GM13977 (cell line): Measurements from ENCODE around the gene SNX15.

ENCODE experiments used
- DNase-seq: peaks from one replicate; pipeline ENCODE4 v3.0.0; 2012; ENCODE audit warnings: low spot score
- in situ Hi-C: fragments of 300-500 bp; cut with MboI; formaldehyde crosslinking; loops from one replicate; pipeline ENCODE4 v1.12.0; 2022; ENCODE audit warnings: low sequenced_read_pairs, low pct_unique_long_range_greater_than_20kb, mixed read lengths, inconsistent platforms; ENCODE audit not compliant: unreplicated experiment
- TF ChIP-seq, protein P1 (sequence below): IDR thresholded peaks from 2 replicates; pipeline ENCODE4 v1.5.1; 2012; ENCODE audit warnings: mild to moderate bottlenecking, control low read depth; ENCODE audit not compliant: insufficient read depth; ENCODE audit errors: extremely low read depth, missing control alignments

The SNX15 gene

GRCh38 chr11:65034423-65034822 lies 7.2 kb downstream of the SNX15 start:
- in situ Hi-C loops: no loop called here
- DNase-seq: no peak
- TF ChIP-seq, protein P1, sequence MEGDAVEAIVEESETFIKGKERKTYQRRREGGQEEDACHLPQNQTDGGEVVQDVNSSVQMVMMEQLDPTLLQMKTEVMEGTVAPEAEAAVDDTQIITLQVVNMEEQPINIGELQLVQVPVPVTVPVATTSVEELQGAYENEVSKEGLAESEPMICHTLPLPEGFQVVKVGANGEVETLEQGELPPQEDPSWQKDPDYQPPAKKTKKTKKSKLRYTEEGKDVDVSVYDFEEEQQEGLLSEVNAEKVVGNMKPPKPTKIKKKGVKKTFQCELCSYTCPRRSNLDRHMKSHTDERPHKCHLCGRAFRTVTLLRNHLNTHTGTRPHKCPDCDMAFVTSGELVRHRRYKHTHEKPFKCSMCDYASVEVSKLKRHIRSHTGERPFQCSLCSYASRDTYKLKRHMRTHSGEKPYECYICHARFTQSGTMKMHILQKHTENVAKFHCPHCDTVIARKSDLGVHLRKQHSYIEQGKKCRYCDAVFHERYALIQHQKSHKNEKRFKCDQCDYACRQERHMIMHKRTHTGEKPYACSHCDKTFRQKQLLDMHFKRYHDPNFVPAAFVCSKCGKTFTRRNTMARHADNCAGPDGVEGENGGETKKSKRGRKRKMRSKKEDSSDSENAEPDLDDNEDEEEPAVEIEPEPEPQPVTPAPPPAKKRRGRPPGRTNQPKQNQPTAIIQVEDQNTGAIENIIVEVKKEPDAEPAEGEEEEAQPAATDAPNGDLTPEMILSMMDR: no peak

DNA sequence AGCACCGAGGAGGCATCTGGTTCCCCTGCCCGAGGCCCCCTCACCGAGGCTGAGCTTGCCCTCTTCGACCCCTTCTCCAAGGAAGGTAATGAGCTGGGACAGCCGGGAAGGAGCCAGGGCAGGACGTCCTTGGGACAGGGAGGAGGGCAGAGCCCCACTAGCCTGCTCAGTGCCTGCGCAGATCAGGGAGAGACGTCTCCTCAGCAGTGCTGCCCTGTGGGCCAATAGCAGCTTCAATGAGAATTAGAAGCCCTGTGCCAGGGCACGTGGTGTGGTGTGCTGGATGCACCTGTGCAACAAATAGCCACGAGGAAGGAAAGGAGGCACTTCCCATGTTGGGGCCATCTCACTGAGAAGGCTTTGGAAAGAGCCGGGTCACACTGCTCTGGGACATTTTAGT lies 8.3 kb downstream of the SNX15 start:
- TF ChIP-seq, protein P1: no peak
- in situ Hi-C loops: no loop called here

DNA sequence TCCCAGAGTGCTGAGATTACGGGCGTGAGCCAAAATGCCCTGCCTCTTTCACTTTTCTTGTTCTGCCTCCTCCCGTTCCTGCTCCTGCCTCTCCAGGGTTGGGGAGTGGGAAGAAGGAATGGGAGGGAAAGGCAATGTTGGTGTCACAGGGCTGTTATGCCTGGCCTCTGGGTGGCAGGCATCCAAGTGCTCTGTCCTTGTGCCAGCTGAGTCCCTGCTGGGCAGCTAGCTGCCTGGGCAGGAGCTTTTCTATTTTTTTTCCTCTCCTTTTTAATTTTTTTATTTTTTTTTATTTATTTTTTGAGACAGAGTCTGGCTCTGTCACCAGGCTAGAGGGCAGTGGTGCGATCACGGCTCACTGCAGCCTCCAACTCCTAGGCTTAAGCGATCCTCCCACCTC lies 9.7 kb downstream of the SNX15 start:
- no peak for DNase-seq
- TF ChIP-seq, protein P1: no peak

More for the DNA sequence above, 8.3 kb downstream of the SNX15 start:
- no peak for DNase-seq

GRCh38 chr11:65040520-65040846 lies 13.2 kb downstream of the SNX15 start:
- in situ Hi-C loops: no loop called here
- DNase-seq: no peak
- TF ChIP-seq, protein P1: no peak

More for the DNA sequence above, 9.7 kb downstream of the SNX15 start:
- in situ Hi-C loops: no loop called here

- in situ Hi-C loops: no loop called here
- DNase-seq: peak; percentile 97
- TF ChIP-seq, protein P1: no peak
Measured at GRCh38 chr11:65040847-65041622, 13.8 kb downstream of the SNX15 start, which contains the start of gene SAC3D1. Gene SAC3D1, plus strand, starts transcription at chr11:65041210. Its CDS starts 83 bp downstream, at chr11:65041293.

GRCh38 chr11:65042891-65043290 lies 15.7 kb downstream of the SNX15 start:
- no peak for DNase-seq
- in situ Hi-C loops: no loop called here
- TF ChIP-seq, protein P1: no peak
